ENCODE measurements around the gene SGTA.
"Not testable (repeated sequence)": the region's sequence is repeated elsewhere in the genome, so short reads cannot be mapped to it uniquely, and the experiment has no call there.

SGTA gene

GRCh38 chr19:2804156-2805004 lies 21.3 kb upstream of the SGTA start:
- H3K9me3 Mint-ChIP-seq, result no peaks in the 10 kb centered on the region
- H3K4me3 Mint-ChIP-seq, result no peak overlapping the region
- H3K4me1 Mint-ChIP-seq (ENCODE audit: low read depth), result no peaks in the 10 kb centered on the region
- no peaks in the 10 kb centered on the region for H3K27me3 Mint-ChIP-seq (ENCODE audit: low read depth)
- H3K27ac Mint-ChIP-seq, result no peak overlapping the region
- peaks cover 13% of the 10 kb centered on the region for H3K36me3 Mint-ChIP-seq (ENCODE audit: low read depth)

DNA sequence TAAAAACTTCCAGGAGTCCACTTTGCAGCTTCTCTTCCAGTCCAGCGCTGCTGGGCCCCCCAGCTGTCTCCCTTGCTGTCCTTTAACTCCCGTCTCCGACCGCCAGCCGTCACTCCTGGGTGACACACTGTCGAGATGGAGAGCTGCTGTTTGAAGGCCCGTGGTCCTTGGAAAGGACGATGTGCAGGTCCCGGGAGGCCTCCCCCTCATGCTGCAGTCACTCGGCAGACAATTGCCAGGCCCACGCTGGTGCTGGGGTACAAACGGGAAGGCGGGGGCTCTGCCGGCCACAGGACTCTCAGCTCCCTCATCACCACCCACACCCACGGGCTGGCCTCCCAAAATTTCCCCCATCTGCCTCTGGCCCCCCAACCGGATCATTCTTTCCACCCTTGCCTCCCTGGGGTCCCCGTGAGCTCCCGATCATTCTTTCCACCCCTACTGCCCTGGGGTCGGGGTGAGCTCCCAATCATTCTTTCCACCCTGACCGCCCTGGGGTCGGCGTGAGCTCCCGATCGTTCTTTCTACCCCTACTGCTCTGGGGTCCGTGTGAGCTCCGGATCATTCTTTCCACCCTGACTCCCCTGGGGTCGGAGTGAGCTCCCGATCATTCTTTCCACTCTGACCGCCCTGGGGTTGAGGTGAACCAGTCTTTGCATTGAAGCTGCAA lies 20.5 kb upstream of the SGTA start:
- H3K36me3 Mint-ChIP-seq (ENCODE audit: low read depth), result peaks cover 7% of the 10 kb centered on the region
- no peaks in the 10 kb centered on the region for H3K4me1 Mint-ChIP-seq (ENCODE audit: low read depth)
- no peak overlapping the region for H3K4me3 Mint-ChIP-seq
- no peak overlapping the region for H3K27ac Mint-ChIP-seq
- no peaks in the 10 kb centered on the region for H3K9me3 Mint-ChIP-seq
- H3K27me3 Mint-ChIP-seq (ENCODE audit: low read depth), result no peaks in the 10 kb centered on the region

DNA sequence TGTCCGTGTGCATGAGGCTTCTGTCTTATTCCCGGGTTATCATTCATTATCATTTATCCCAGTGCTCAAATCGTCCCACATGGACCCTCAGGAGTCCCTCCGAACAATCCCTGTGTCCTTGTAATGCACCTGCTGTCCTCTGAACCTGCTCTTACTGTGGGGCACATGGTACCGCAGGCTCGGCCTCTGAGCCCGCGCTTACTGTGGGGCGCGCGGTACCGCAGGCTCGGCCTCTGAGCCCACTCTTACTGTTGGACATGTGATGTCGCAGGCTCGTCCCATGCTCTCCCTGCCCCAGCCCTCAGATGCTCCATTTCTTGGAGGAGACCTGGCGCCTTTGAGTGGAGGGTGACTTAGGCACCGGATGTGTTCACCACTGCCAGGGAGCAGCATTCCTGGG lies 19.8 kb upstream of the SGTA start:
- H3K36me3 Mint-ChIP-seq (ENCODE audit: low read depth), result peaks cover 6% of the 10 kb centered on the region
- H3K4me1 Mint-ChIP-seq (ENCODE audit: low read depth), result no peaks in the 10 kb centered on the region
- H3K27me3 Mint-ChIP-seq (ENCODE audit: low read depth), result no peaks in the 10 kb centered on the region
- H3K4me3 Mint-ChIP-seq, result no peak overlapping the region
- H3K9me3 Mint-ChIP-seq, result no peaks in the 10 kb centered on the region
- H3K27ac Mint-ChIP-seq, result no peak overlapping the region

DNA sequence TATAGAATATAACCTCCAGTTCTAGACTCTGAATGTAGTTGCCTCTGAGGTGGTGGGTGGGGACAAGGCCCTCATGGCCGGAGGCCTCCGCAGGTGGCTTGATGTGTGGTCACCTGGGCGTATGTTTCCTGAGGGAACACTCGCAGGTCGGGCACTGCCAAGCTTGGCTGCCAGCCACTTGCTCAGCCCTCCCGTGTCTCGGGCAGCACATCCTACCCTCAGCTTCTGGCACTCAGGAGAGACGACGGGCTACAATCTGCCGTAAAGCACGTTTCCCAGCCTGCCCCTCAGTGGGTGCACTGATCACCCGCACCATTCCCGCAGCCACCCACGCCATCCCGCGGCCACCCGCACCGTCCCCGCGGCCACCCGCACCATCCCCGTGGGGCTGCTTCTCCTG lies 17.4 kb upstream of the SGTA start:
- Mint-ChIP-seq H3K9me3 (no peaks in the 10 kb centered on the region), H3K27me3 (ENCODE audit: low read depth) (no peaks in the 10 kb centered on the region), H3K4me1 (ENCODE audit: low read depth) (no peaks in the 10 kb centered on the region), H3K27ac (no peak overlapping the region), H3K4me3 (no peak overlapping the region), H3K36me3 (ENCODE audit: low read depth) (peaks cover 11% of the 10 kb centered on the region)

- H3K36me3 Mint-ChIP-seq (ENCODE audit: low read depth), result peaks cover 11% of the 10 kb centered on the region
- no peak overlapping the region for H3K27ac Mint-ChIP-seq
- H3K4me3 Mint-ChIP-seq, result no peak overlapping the region
Measured at GRCh38 chr19:2799273-2800020, 16.4 kb upstream of the SGTA start.

GRCh38 chr19:2798733-2799132 lies 15.7 kb upstream of the SGTA start:
- H3K36me3 Mint-ChIP-seq (ENCODE audit: low read depth), result peaks cover 12% of the 10 kb centered on the region
- no peak overlapping the region for H3K27ac Mint-ChIP-seq
- H3K9me3 Mint-ChIP-seq, result no peaks in the 10 kb centered on the region

More at GRCh38 chr19:2799273-2800020, 16.4 kb upstream of the SGTA start:
- Mint-ChIP-seq H3K27me3 (ENCODE audit: low read depth) (no peaks in the 10 kb centered on the region), H3K4me1 (ENCODE audit: low read depth) (no peaks in the 10 kb centered on the region), H3K9me3 (no peaks in the 10 kb centered on the region)

GRCh38 chr19:2798158-2798685 lies 15.1 kb upstream of the SGTA start:
- H3K4me1 Mint-ChIP-seq (ENCODE audit: low read depth), result no peaks in the 10 kb centered on the region
- H3K4me3 Mint-ChIP-seq, result no peak overlapping the region
- no peak overlapping the region for H3K27ac Mint-ChIP-seq
- H3K27me3 Mint-ChIP-seq (ENCODE audit: low read depth), result no peaks in the 10 kb centered on the region
- H3K36me3 Mint-ChIP-seq (ENCODE audit: low read depth), result peaks cover 14% of the 10 kb centered on the region
- no peaks in the 10 kb centered on the region for H3K9me3 Mint-ChIP-seq

More at GRCh38 chr19:2798733-2799132, 15.7 kb upstream of the SGTA start:
- Mint-ChIP-seq H3K4me3 (no peak overlapping the region), H3K27me3 (ENCODE audit: low read depth) (no peaks in the 10 kb centered on the region), H3K4me1 (ENCODE audit: low read depth) (no peaks in the 10 kb centered on the region)

DNA sequence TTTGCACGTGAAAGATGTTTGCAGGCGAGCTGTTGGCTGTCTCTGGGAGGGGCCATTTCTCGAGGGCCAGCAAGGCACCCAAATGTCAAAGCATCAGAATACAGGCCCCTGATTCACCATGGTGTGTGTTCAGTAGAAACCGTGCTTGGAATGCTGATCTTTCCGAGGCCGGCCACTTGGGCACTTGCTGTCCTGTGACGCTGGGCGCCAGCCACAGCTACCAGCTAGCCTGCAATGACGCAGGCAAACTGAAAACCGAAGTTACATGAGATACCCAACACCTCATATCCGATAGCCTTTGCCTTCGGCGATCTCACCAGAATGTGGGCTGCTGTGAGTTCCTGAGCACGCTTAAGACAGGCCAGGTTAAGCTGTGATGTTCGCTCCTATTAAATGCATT lies 14.2 kb upstream of the SGTA start:
- Mint-ChIP-seq H3K27me3 (ENCODE audit: low read depth) (no peaks in the 10 kb centered on the region), H3K4me1 (ENCODE audit: low read depth) (no peaks in the 10 kb centered on the region), H3K27ac (no peak overlapping the region), H3K36me3 (ENCODE audit: low read depth) (peaks cover 17% of the 10 kb centered on the region), H3K9me3 (no peaks in the 10 kb centered on the region), H3K4me3 (no peak overlapping the region)

DNA sequence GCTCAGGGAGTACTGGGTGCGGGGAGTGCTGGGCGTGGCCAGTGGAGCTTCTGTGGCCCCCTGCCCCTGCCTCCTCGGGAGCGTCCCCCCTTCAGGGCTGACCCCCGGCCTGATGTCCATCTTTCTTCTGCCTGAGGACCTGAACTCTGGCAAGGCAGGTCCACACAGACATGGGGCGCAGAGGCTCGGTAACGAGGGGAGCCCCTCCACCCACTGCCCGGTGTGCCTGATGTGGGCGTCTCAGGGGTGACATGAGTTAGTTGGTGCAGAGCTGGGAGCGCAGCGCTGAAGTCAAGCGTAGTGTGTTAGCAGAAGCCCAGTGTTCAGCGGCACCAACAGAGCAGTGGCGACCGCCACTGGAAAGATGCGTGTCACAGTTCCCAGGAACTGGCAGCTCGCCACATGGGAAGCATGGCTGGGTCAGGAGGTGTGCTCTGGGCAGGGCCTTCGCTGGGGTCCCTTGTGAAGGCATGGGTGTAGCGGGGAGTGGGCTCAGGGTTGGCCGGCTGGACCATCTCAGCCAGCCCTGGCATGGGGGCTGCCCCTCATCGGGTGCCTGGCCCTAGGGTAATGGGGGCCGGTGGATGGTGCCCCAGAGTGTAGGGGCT lies 13.7 kb upstream of the SGTA start:
- no peaks in the 10 kb centered on the region for H3K9me3 Mint-ChIP-seq
- no peak overlapping the region for H3K4me3 Mint-ChIP-seq
- no peaks in the 10 kb centered on the region for H3K4me1 Mint-ChIP-seq (ENCODE audit: low read depth)
- H3K27me3 Mint-ChIP-seq (ENCODE audit: low read depth), result no peaks in the 10 kb centered on the region
- peaks cover 17% of the 10 kb centered on the region for H3K36me3 Mint-ChIP-seq (ENCODE audit: low read depth)
- no peak overlapping the region for H3K27ac Mint-ChIP-seq

DNA sequence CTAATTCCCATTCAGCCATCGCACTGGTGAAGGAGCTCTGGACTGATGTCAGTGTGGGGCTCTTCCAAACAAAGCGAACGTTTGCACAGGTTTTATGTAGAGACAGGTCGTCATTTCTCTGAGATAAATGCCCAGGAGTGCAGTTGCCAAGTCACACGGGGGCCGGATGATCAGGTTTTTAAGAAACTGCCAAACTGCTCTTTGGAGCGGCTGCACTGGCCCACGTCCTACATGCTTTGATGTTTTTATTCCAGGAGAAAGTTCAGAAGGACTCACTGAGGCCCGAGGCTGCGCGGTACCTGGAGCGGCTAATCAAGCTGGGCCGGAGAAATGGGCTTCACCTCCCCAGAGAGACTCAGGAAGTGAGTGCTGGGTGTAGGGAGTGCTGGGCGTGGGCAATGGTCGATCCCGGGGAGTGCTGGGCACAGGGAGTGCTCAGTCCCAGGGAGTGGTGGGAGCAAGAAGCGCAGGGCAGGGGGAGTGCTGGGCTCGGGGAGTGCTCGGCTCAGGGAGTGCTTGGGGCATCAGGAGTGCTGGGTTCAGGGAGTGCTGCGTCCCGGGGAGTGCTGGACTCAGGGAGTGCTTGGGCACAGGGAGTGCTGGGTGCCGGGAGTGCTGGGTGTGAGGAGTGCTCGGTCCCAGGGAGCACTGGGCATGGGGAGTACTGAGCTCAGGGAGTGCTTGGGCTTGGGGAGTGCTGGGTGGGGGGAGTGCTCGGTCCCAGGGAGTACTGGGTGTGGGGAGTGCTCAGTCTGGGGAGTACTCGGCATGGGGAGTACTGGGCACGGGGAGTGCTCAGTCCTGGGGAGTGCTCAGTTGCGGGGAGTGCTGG lies 13.0 kb upstream of the SGTA start:
- H3K4me1 Mint-ChIP-seq (ENCODE audit: low read depth), result no peaks in the 10 kb centered on the region
- no peaks in the 10 kb centered on the region for H3K9me3 Mint-ChIP-seq
- H3K36me3 Mint-ChIP-seq (ENCODE audit: low read depth), result peaks cover 17% of the 10 kb centered on the region
- H3K27ac Mint-ChIP-seq, result no peak overlapping the region
- no peak overlapping the region for H3K4me3 Mint-ChIP-seq
- no peaks in the 10 kb centered on the region for H3K27me3 Mint-ChIP-seq (ENCODE audit: low read depth)

GRCh38 chr19:2793577-2793976 lies 10.5 kb upstream of the SGTA start:
- Mint-ChIP-seq H3K27ac (no peak overlapping the region), H3K9me3 (no peaks in the 10 kb centered on the region), H3K4me1 (ENCODE audit: low read depth) (peaks cover 2% of the 10 kb centered on the region), H3K4me3 (no peak overlapping the region), H3K36me3 (ENCODE audit: low read depth) (peaks cover 17% of the 10 kb centered on the region), H3K27me3 (ENCODE audit: low read depth) (no peaks in the 10 kb centered on the region)

DNA sequence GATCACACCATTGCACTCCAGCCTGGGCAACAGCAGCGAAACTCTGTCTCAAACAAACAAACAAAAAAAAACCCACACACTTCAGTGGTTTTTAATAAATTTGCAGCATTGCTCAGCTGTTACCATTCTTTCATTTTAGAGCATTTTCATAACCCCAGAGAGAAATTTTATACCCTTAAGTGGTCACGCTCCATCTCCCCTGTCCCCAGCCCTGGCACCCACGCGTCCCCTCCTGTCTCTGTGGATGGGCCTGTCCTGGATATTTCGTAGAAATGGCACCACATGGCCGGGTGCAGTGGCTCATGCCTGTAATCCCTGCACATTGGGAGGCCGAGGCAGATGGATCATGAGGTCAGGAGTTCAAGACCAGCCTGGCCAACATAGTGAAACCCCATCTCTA lies 10.1 kb upstream of the SGTA start:
- Mint-ChIP-seq H3K36me3 (ENCODE audit: low read depth) (peaks cover 17% of the 10 kb centered on the region), H3K9me3 (no peaks in the 10 kb centered on the region), H3K27me3 (ENCODE audit: low read depth) (no peaks in the 10 kb centered on the region), H3K27ac (no peak overlapping the region), H3K4me1 (ENCODE audit: low read depth) (peaks cover 2% of the 10 kb centered on the region), H3K4me3 (no peak overlapping the region)

DNA sequence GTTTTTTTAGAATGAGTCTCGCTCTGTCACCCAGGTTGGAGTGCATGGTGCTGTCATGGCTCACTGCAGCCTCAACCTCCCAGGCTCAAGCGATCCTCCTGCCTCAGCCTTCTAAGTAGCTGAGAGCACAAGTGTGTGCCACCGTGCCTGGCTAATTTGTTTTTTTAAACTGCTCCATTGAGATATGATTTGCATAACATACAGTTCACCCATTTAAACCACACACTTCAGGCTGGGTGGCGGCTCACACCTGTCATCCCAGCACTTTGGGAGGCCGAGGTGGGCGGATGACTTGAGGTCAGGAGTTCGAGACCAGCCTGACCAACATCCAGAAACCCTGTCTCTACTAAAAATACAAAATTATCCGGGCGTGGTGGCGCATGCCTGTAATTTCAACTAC lies 9.6 kb upstream of the SGTA start:
- not testable (repeated sequence) for H3K4me3 Mint-ChIP-seq; H3K27ac Mint-ChIP-seq; H3K9me3 Mint-ChIP-seq; H3K27me3 Mint-ChIP-seq (ENCODE audit: low read depth); H3K4me1 Mint-ChIP-seq (ENCODE audit: low read depth)
- peaks cover 17% of the 10 kb centered on the region for H3K36me3 Mint-ChIP-seq (ENCODE audit: low read depth)

Data from T-helper 1 cell treated with Interleukin-12 subunit alpha and Interleukin-12 subunit beta and Interleukin-4 antibody, amounts not matched to agents 30 μg/mL and 1 μg/mL, for 36 hours (primary cell).